HG03460 (cell line): ENCODE results near the gene PTK7.
"Not testable (repeated sequence)": the region's sequence is repeated elsewhere in the genome, so short reads cannot be mapped to it uniquely, and the experiment has no call there.

Experiments used
- ATAC-seq: cut with Tn5 transposase; IDR thresholded peaks from one replicate; pipeline ENCODE4 v1.9.1; 2021; ENCODE audit not compliant: unreplicated experiment

Gene PTK7

DNA sequence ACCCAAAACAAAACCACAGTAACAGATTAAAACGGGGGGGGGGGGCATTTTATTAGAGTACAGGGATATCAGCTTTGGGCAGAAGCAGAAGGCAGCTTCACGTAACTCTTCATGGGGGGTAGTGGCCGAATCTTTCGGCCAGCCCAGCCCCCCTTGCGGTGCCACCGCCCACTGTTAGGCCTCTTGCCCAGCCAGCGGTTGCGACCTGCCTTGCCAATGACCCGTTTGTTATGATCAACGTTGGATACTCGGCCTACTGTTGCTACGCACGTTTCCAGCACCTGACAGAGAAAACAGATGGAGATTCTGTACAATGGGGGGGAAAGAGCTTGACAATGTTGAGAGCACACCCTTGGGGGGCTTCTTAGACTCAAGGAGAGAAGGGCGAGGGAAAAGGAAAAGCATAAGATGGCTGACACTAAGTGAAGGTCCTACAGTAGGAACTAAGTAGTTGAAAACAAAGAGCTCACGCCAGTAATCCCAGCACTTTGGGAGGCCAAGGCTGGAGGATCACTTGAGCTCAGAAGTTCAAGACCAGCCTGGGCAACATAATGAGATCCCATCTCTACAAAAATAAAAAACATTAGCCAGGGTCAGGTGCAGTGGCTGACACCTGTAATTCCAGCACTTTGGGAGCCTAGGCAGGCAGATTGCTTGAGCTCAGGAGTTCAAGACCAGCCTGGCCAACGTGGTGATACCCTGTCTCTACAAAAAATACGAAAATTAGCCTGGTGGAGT, 21.7 kb upstream of the PTK7 start:
- no peak for ATAC-seq

DNA sequence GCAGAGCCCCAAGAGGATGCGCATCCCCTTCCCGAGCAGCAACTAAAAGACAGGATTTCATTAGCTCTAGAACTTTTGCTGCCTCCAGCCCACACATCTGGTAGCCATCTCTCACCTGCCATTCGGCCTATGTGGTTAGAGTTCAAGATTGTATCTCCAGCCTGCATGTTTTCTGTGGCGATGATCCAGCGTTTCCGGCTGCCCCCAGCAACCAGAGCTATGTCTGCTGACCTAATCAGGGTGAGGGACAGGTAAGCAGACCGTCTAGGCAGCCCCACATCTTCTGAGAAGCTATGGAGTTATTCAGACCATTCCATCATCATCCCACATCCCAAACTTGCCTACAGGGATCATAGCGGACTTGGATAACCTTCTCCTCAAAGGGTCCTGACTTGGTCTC, 20.1 kb upstream of the PTK7 start:
- ATAC-seq, result no peak

DNA sequence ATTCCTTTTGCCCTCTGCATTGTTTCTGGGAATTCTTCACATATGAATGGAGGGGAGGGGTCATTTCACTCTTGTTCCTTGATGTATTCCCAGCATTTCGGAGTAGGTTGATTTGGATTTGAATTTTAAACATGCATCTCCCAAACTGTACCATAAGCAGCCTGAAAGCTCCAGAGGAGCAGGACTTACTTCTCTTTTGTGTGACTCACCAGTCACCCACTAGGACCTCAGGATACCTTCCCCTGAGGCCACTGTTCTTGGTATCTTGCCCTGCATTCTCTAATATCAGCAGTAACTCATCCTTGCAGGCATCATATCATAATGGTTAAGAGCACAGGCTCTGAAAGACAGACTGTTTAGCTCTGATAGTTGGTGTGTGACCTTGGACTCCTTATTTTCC, 17.6 kb upstream of the PTK7 start:
- ATAC-seq, result no peak

DNA sequence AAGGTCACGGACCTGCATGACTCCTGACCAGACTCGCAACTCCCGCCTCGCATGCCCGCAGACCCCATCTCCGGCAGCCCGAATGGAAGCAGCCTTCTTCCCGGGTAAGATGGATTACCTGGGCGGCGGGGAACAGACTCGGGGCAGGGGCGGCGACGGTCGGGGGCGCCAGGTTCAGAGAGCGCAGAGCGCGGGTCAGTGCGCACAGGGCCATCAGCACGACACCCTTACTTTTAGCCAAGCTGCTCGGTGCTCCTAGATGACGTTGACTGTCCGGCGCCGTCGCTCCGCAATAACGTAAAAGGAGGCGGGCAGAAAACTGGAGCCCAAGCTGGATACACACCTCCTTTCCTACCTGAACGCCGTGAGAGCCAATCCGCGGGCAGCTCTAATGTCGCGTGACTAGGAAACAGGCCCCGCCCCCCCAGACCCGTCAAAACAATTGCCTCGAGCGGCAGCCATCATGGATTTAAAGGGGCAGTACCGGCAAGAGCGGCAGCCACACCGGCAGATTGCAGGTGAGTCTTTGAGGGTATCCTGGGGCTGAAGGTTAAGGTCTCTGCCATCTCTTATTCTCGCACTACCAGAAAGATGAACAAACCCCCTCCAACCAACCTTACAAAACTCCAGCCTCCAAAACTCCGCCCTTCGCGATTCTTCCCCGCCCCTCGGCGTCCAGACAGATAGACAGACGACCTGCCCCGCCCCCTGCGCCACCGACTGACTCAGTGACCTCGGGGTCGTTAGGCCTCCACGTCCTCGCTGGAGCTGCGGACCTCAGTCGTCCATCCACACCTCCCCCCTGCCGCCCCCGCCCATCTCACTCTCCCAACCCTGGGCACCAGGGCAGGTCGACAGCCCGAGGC, 16.7 kb upstream of the PTK7 start, which contains the start of the genes KLC4 and MRPL2:
TSS of gene KLC4 (plus strand) at position 464 of the 866 bp plus-strand sequence. CDS start 1,705 bp downstream, outside the sequence.
TSS of gene MRPL2 (minus strand) at position 267 of the 866 bp plus-strand sequence. CDS start at position 214, 53 bp downstream.
- ATAC-seq, result peak; percentile 85

DNA sequence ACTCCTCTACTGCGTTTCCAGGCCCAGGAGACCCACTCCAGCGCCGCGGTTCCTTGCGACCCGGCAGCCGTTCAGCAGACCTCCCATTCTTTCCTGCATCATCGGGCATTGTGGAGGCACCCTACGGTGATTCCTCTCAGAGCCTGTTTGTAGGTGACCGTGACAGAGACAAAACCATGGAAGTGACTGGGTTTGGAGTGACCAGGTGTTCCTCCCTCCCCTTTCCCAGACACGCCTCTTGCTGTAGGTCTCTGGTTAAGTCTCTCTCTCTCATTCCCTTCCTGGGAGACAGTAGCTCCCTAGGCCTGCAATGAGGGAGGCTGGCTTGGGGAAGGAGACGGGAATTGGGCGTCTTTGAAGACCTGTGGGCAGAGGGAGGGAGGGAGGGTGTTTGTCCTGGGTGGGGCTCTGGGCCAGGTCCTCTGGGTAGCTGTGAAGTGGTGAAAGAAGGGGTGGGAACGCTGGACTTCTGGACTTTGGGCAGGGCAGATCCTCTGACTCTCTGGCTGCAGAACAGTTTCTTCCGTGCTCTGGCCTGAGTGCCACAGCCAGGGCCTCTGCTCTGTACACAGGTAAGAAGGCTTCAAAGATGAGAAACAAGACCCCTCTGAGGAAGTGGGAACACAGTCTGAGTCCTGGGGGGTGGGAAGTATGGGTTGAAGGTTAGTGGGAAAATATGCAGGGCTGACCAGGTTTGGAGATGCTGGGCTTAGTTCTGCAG, 15.9 kb upstream of the PTK7 start:
- ATAC-seq, result no peak

DNA sequence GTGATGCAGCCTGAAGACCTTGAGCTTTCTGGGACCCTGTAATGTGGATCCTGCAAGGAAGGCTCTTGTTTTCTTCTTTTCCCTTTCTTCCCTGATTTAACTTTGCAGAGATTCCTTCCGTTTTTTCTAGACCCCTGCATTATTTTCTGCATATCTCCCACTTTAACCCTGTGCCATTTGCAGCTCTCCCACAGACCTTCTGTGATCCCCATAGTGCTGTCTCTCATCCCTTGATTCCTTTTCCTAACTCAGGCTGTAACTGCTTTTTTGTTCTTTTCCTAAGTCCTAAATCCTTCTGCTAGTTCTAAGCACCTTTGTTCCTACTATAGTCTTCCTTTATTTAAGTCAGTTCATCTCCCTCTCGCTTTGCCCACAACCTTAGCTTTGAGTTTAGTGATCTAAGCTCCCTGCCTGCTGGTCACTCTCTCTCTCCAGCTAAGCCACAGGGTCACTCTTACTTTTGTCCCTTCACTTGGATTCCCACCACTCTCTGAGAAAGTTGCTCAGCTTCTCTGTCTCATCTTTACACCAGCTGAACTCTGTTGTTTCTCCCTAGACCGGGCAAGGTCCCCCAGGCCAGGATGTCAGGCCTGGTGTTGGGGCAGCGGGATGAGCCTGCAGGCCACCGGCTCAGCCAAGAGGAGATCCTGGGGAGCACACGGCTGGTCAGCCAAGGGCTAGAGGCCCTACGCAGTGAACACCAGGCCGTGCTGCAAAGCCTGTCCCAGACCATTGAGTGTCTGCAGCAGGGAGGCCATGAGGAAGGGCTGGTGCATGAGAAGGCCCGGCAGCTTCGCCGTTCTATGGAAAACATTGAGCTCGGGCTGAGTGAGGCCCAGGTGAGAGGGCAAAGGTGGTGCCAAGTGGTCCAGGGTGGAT, 15.1 kb upstream of the PTK7 start:
- no peak for ATAC-seq

DNA sequence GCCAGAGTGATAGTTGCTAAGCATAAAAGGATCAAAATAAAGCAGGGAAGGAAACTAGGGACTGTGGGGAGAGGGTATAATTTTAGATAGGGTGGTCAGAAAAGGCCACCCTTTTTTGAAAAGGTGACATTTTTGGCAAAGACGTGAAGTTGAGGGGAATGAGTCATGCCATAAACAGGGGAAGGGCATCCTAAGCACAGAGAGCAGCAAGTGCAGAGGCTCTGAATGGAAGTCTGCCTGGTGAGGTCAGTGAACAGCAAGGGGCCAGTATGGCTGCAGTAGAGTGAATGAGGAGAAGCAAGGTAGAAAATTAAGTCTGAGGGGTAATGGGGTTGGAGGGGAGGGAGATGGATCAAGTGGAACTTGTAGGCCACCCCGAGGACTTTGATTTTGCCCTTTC, 14.3 kb upstream of the PTK7 start:
- ATAC-seq, result no peak

DNA sequence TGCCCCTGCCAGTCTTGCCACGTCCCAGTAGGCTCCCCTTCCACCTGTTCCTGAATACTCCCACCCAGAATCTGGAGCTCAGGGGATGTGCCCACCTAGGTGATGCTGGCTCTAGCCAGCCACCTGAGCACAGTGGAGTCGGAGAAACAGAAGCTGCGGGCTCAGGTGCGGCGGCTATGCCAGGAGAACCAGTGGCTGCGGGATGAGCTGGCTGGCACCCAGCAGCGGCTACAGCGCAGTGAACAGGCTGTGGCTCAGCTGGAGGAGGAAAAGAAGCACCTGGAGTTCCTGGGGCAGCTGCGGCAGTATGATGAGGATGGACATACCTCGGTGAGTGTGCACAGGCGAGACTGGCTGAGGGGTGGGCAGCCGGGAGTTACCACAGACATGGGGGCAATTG, 13.3 kb upstream of the PTK7 start:
- ATAC-seq, result no peak

DNA sequence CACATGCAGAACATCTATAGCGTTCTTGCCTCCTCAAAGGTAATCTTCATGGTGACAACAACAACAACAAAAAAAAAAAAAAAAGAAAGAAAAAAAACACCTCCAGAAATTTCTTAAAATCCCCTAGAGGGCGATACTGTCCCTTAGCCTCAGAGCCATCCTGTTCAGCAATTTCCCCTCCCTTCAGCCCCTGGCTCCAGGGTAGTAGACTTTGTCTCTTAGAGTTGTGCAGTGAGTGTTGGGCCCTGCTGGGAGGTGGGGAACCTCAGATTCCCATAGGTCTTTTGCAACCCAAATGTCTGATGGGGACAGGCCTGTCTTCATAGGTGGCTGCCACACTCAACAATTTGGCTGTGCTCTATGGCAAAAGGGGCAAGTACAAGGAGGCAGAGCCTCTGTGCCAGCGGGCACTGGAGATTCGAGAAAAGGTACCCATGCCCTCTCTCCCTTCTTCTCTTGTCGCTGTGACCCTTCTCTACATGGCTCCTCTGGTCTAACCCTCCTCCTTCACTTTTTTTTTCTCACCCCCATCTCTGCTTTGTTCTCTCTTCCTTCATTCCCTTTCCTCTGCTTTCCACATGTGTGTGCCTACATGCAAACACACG, 6.0 kb upstream of the PTK7 start:
- no peak for ATAC-seq

DNA sequence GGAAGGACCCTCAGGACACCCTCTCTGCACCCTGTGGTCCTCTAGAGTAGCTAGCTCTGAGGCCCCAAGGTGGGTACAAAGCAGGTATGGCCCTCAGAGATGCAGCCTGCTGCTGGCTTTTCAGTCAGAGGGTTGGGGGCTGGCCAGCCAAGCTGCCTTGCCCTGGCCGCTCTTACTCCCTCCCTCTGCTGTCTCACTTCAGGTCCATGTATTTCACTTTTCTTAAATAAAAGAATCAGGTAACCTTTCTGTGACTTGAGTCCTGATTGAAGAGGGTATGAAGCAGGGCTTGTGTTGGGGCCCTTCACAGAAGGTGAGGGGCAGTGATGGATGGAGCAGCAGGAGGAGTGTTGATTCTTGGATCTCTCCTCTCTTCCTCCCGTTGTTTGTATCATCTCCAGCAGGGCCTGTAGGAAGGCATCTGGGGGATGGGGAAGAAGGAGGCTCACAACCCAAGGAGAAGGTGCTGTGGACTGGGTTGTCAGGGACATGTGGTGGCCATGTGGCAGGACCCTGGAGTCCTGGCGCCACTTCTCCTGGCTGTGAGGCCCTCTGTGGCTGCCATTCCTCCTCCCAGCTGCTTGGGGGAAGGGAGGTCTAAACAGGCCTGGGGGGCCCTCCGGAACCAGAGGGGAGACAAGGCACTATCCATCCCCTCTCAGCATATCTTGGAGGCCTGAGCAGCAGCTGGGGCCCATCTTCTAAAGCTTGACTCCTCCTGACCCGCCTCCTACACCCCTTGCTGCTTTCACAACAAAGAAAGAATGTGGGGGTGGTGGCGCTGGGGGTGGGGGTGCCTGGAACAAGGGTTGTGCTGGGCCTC, 1.1 kb upstream of the PTK7 start:
- no peak for ATAC-seq

DNA sequence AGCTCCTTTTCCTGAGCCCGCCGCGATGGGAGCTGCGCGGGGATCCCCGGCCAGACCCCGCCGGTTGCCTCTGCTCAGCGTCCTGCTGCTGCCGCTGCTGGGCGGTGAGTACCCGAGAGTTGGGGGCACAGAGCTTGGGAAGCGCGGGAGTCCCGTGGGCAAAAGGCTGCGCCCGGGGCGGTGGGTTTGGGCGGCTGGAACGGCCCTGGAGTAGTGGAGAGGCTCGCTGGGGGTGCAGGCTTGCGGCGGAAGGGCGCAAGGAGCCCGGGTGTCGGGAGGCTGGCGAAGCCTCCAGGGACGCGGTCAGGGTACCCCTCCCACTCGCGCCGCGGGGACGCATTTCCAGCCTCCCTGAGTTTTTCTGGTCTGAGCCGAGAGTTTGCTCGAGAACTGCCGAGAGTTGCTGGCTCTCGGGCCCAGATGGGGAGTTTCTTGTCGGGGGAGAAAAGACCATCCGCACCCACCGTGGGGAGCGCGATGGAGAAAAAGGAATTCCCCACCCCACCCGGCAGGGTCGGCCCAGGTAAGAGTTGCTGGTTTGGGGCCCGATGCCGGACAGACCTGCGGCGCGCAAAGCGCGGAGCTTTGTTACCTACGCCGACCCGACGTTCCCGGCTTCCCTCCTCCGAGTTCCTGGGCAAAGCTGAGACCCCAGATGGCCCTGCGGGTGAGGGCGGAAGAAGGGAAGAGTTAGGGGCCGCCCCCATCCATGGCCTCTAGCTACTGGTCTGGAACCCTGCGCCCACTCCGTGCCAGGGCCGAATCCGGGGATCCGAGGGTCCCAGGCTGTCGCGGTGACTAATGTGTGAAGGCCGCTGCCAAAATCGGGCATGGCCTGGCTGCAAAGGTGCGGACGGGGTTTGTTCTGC, 584 bp downstream of the PTK7 start:
- no peak for ATAC-seq

DNA sequence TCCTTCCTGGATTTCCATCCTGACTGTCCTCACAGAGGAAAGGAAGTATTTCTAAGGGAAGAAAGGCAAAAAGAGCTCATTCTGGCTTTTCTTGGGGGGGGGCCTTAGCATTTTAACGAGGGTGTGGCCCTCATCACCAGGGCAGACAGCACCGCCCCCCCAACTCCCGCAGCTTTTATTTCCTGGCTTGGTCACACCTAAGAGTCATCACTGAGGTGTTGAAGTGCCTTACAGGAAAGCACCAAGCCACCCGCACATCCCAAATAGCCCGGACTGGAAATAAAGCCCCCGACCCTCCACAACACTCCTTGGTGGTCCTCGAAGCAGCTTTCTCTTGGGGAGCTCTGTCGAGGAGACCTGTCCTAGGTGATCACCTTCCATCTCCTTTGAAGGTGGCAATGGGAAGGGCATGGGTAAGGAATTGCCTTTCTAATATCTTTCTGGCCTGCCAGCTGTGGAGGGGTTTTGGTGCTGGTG, 1.3 kb downstream of the PTK7 start:
- ATAC-seq, result no peak

DNA sequence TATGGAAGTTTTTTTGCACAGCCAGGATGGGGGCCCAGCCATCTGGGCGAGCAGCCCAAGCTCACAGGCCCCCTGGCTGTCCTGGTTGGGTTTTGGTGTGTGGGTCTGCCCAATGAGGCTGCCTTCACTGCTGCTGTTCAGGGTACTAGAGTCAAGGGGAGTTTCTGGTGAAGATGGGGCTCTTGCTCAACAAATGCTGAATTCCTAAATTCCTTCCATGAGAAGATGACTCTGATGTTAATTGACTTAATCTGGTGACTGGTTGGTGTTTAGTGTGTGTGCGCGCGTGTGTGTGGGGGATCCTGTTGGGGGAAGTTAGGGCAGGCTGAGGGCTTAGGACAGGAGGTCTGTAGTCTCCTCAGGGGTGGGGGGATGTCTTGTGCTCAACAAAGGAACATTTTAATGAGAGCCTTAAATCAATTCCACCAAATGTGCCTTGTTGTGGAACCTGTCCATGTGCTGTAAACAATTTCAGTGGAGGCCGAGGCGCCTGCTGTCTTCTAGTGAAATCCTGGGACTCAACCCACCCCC, 1.9 kb downstream of the PTK7 start:
- no peak for ATAC-seq

DNA sequence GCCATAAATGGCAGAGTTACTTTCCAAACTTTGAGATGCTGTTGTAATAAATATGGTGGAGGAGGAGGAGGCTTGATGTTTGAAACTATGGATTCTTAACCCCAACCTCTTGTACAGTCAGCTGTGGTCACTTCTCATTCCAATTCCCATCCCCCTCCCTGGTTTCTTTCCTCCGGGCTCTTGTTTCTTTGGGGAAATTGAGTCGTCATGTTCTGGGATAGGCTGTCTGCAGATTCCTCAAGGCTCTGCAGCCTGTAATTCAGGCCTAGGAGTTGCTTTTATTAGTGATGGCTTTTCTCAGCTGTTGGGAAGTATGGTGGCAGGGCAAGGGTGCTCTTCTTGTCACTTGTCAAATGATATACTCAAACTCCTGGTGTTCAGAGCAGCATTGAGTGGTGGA, 2.6 kb downstream of the PTK7 start:
- no peak for ATAC-seq

DNA sequence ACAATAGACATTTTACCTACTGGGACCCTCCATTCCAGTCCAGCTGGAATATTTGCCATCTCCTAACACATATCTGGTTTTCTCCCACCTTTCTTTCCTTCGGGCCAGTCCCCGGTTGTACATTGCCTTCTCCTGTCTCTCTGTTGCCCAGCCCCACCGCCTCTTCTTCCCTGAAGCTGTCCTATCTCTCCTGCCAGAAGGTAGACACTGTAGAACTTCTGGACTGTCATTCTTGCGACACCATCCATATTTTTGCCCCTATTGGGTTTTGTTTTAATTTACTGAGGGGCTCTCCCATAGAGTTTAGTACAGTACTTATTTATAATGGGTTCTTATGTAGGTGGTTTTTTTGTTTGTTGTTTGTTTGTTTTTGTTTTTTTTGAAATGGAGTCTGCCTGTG, 4.9 kb downstream of the PTK7 start:
- no peak for ATAC-seq

DNA sequence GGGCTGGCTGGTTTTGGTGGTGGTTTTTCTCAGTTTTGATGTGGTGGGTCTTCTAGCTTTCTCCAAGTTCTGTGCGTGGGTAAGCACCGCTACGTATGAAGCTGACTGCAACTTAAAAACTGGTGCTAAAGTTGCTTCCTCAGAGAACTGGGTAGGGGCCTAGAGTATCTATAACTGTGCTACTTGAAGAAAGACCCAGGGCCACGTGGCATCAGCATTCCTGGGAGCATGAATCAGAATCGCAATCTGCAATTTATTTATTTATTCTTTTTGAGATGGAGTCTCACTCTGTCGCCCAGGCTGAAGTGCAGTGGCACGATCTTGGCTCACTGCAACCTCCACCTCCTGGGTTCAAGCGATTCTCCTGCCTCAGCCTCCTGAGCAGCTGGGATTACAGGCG, 5.8 kb downstream of the PTK7 start:
- not testable (repeated sequence) for ATAC-seq

DNA sequence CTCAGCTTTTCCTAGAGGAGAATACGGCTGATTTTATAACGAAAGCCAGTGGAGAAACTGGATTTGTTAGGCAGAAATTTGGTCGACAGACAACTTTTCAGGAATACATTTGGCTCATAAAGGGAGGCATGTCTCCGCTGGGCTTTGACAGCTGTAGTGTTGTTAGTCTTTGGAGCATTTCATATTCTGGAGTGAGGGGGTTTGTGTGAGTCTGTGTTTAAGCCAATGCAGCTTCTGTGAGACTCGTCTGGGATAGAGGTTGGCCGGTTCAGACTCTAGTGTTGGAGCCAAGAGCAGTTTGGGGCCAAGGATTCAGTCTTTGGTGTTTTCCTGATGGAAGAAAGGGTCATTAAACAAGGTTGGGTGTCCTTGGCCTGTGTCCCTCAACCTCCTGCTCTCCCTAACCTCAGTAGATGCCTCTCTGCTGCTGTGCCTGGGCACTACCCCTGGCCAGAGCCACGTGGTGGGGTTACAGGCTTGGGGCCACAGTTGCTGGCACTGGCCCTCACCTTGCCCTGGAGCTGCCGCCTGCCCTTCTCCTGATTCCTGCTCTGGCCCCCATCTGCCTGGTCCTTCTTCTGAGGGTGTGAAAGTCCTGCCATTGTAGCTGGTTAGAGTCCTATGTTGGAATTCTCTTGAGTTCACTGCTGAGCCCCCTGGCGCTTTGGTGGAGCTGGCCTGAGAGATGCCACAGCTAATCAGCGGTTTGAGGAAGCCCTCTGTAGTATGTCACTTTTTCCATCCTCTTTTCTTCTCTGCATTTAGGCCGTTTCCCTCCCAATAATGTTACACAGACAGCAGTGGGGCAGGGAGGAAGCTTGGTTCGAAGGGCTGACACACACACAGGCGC, 6.9 kb downstream of the PTK7 start:
- ATAC-seq, result no peak
